Transverse colon (tissue), 4 donors: ENCODE measurements around the gene CFHR1. TPM values are rescaled to one million over a fixed set of nuclear protein-coding genes. Genes with fewer than 3 reads are reported as not detected.

Source experiments
- DNase-seq: peaks from one replicate; pipeline ENCODE4 v3.0.0-alpha.2; 2019
- H3K27ac ChIP-seq, 4 donors: fragments of 200-600 bp; sonication (generic); 2 replicates each; pipeline ENCODE4 v1.5.1; 2016 to 2018; ENCODE audit warnings: inconsistent platforms in 4 of 4
- H3K27me3 ChIP-seq: fragments of 200-600 bp; sonication (generic); 2 replicates; pipeline ENCODE4 v1.5.1; 2017; ENCODE audit warnings: inconsistent platforms
- H3K36me3 ChIP-seq, 4 donors: fragments of 200-600 bp; sonication (generic); 2 replicates each; pipeline ENCODE4 v1.5.1; 2017 to 2019; ENCODE audit warnings: inconsistent platforms in 4 of 4
- H3K4me1 ChIP-seq, 4 donors: fragments of 200-600 bp; sonication (generic); 2 replicates each; pipeline ENCODE4 v1.5.1; 2017 to 2020; ENCODE audit warnings: inconsistent platforms in 4 of 4
- H3K4me3 ChIP-seq, 4 donors: fragments of 200-600 bp; sonication (generic); 1 replicate in 1 of 4; 2 replicates in 3 of 4; pipeline versions ENCODE4 v1.5.1 to v1.6.1; 2017 to 2019; ENCODE audit warnings: inconsistent platforms in 4 of 4
- H3K9me3 ChIP-seq, 2 donors: fragments of 200-600 bp; sonication (generic); 2 replicates each; pipeline ENCODE4 v1.5.1; 2017 to 2019; ENCODE audit warnings: inconsistent platforms in 2 of 2
- CTCF ChIP-seq, 5 experiments: fragments of 200-600 bp in 3 of 5; fragments of 450-650 bp in 2 of 5; sonication (generic) in 3 of 5; IDR thresholded peaks; 1 replicate in 2 of 5; 2 replicates in 3 of 5; pipeline ENCODE4 v1.5.1; 2016 to 2017; ENCODE audit warnings: antibody characterized with exemption in 5 of 5, inconsistent platforms in 3 of 5, mild to moderate bottlenecking in 2 of 5, moderate library complexity in 1 of 5
- EP300 ChIP-seq: sonication (generic); formaldehyde crosslinking; IDR thresholded peaks from one replicate; pipeline ENCODE4 v1.6.1; 2017; ENCODE audit warnings: antibody characterized with exemption, low read depth
- POLR2A ChIP-seq: fragments of 450-650 bp; IDR thresholded peaks from one replicate; pipeline ENCODE4 v1.6.1; 2016; ENCODE audit warnings: antibody characterized with exemption, mild to moderate bottlenecking, moderate library complexity
- POLR2AphosphoS5 ChIP-seq, 3 donors: sonication (generic); formaldehyde crosslinking; IDR thresholded peaks; one replicate each; pipeline ENCODE4 v1.6.1; 2016; ENCODE audit warnings: antibody characterized with exemption in 3 of 3
- WGBS, 2 donors: methylation state at CpG; one replicate each; pipeline ENCODE4 v1.1.5; 2018; ENCODE audit warnings: low coverage in 1 of 2; 5-methylcytosine and 5-hydroxymethylcytosine counted together
- in situ Hi-C, 4 donors: fragments of 200-750 bp; cut with MboI; loops; one replicate each; pipeline versions ENCODE4 v1.15.0 to v1.15.1; 2017; ENCODE audit warnings: low sequenced_read_pairs in 3 of 4, low pct_ligation_motif_present in 1 of 4, low pct_unique_long_range_greater_than_20kb in 1 of 4
- intact Hi-C: fragments of 100-400 bp; cut with DNase I; formaldehyde crosslinking; loops from one replicate; pipeline ENCODE4 v1.15.1; 2023; ENCODE audit warnings: low total_unique reads
- total RNA-seq, 4 donors: library from RNA; depleted of rRNA; stranded (reverse); fragments of >200 nt; gene quantifications; one replicate each; pipeline ENCODE4 v1.1.0, GENCODE V29; 2016

Gene CFHR1
- total RNA-seq, 4 donors from 2014 or later, result not detected

- no peaks in the 10 kb centered on the region for H3K9me3 ChIP-seq
- WGBS, 2 donors, result 67 to 72% methylated on average over 2 of the region's 2 CpGs
- H3K27ac ChIP-seq, result no peak overlapping the region
- TF ChIP-seq EP300 (no peak), POLR2AphosphoS5 (IDR thresholded peaks at IDR 0.05) (no peak), CTCF (IDR thresholded peaks at IDR 0.05) (no peak), POLR2A (no peak)
- no peaks in the 10 kb centered on the region for H3K4me1 ChIP-seq
- intact Hi-C loops (no loop called here), in situ Hi-C loops (no loop called here)
- no peaks in the 10 kb centered on the region for H3K36me3 ChIP-seq
- H3K27me3 ChIP-seq, result no peaks in the 10 kb centered on the region
- no peak overlapping the region for H3K4me3 ChIP-seq
- DNase-seq, result no peak
Measured at GRCh38 chr1:196857188-196857587, 37.7 kb downstream of the CFHR1 start.

GRCh38 chr1:196858811-196859210, 39.3 kb downstream of the CFHR1 start:
- WGBS, 2 donors, result 70% methylated on average over 3 of the region's 3 CpGs; no CpG with 5 or more reads in 1 of the 2 donors
- H3K4me3 ChIP-seq, result no peak overlapping the region
- H3K4me1 ChIP-seq, result no peaks in the 10 kb centered on the region
- no peak overlapping the region for H3K27ac ChIP-seq
- in situ Hi-C loops, result no loop called here
- no peaks in the 10 kb centered on the region for H3K36me3 ChIP-seq
- TF ChIP-seq POLR2AphosphoS5 (IDR thresholded peaks at IDR 0.05), result no peak
- TF ChIP-seq EP300, result no peak
- TF ChIP-seq CTCF (IDR thresholded peaks at IDR 0.05), result no peak
- TF ChIP-seq POLR2A, result no peak
- no peaks in the 10 kb centered on the region for H3K27me3 ChIP-seq
- H3K9me3 ChIP-seq, result no peaks in the 10 kb centered on the region
- DNase-seq, result no peak
- intact Hi-C loops, result no loop called here

- TF ChIP-seq EP300, result no peak
- Histone ChIP-seq H3K27me3 (no peaks in the 10 kb centered on the region), H3K36me3 (no peaks in the 10 kb centered on the region), H3K27ac (no peak overlapping the region), H3K9me3 (no peaks in the 10 kb centered on the region), H3K4me1 (no peaks in the 10 kb centered on the region), H3K4me3 (no peak overlapping the region)
- intact Hi-C loops, result no loop called here
- 89 to 93% methylated on average over 1 of the region's 1 CpG for WGBS, 2 donors
- in situ Hi-C loops, result no loop called here
- no peak for DNase-seq
Measured at GRCh38 chr1:196860323-196860884, 40.9 kb downstream of the CFHR1 start.

- Histone ChIP-seq H3K27me3 (no peaks in the 10 kb centered on the region), H3K4me3 (no peak overlapping the region), H3K27ac (no peak overlapping the region), H3K4me1 (no peaks in the 10 kb centered on the region), H3K9me3 (no peaks in the 10 kb centered on the region), H3K36me3 (no peaks in the 10 kb centered on the region)
- WGBS, 2 donors, result 41 to 51% methylated on average over 2 of the region's 2 CpGs
- in situ Hi-C loops (no loop called here), intact Hi-C loops (no loop called here)
- TF ChIP-seq POLR2A (no peak), CTCF (IDR thresholded peaks at IDR 0.05) (no peak), POLR2AphosphoS5 (IDR thresholded peaks at IDR 0.05) (no peak), EP300 (no peak)
- no peak for DNase-seq
Measured at GRCh38 chr1:196861429-196861828, 41.9 kb downstream of the CFHR1 start.

- Histone ChIP-seq H3K36me3 (no peaks in the 10 kb centered on the region), H3K4me3 (no peak overlapping the region), H3K27me3 (no peaks in the 10 kb centered on the region), H3K9me3 (no peaks in the 10 kb centered on the region), H3K27ac (no peak overlapping the region), H3K4me1 (no peaks in the 10 kb centered on the region)
- WGBS, 2 donors, result 100% methylated on average over 1 of the region's 1 CpG; no CpG with 5 or more reads in 1 of the 2 donors
- intact Hi-C loops, result no loop called here
- in situ Hi-C loops, result no loop called here
- TF ChIP-seq POLR2AphosphoS5 (IDR thresholded peaks at IDR 0.05), result no peak
- no peak for TF ChIP-seq EP300
- TF ChIP-seq POLR2A, result no peak
- no peak for TF ChIP-seq CTCF (IDR thresholded peaks at IDR 0.05)
- no peak for DNase-seq
Measured at GRCh38 chr1:196866974-196867373, 47.4 kb downstream of the CFHR1 start.
